ENCODE data around the gene UBAC1.

UBAC1 gene

DNA sequence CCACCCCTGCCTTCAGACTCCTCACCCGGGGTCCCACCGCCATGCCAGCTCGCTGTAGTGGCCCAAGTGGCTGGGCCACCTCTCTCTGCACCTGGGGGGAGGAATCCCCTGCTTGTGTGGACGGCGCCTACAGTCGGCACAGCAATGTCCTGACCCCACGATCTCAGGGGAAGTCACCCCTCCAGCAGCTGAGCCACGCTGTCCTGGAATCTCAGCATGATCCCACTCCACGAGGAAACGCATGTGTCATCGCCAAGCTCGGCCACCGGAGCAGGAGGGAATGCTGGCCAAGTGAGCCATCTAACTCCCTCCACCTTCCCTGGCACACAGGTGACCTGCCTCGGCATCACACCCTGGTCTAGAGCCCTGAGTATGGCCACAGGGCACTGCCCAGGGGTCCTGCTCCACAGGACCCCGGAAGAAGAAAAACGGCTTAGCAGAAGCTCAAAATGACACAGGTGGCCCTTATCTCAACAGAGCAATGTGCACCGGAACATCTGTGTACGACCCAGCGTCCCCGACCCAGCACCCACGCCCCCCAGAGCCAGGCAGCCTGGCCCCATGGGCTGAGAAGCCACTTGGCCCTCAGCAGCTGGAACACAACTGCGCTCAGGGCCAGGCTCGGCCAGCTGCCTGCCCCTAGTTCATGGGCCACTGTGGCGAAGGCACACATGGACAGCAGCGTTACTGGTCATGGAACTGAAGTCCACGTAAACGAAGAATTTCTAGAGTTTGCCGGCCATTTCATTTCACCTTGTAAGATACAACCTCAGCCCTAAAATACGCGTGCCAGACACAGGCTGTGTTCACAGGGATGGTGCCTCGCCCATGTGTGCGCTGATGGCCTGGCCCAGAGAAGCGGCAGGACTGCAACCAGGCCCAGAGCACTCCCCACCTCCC lies 30.5 kb downstream of the UBAC1 start:
- 97% methylated on average over 33 of the region's 33 CpGs for WGBS
- peaks cover 29 to 72% of the 10 kb centered on the region in 2 experiments for H3K36me3 ChIP-seq (ENCODE audit: control insufficient read depth in 1 of 2, insufficient read depth in 2 of 2, low read depth in 1 of 2, low read length in 2 of 2)
- no peak overlapping the region for H3K27ac ChIP-seq (ENCODE audit: low read length, poor library complexity, severe bottlenecking)
- H3K23ac ChIP-seq (ENCODE audit: low read length in 2 of 2): no peak overlapping the region
- no peak for DNase-seq
- no peak overlapping the region for H4K8ac ChIP-seq (ENCODE audit: low read length)
- H3K18ac ChIP-seq (ENCODE audit: low read depth in 1 of 2, low read length in 2 of 2): no peak overlapping the region
- H2AK5ac ChIP-seq (ENCODE audit: low read length, severe bottlenecking): no peak overlapping the region
- H3K4ac ChIP-seq (ENCODE audit: low read depth in 1 of 2, low read length in 2 of 2): no peak overlapping the region
- no peak overlapping the region for H2BK5ac ChIP-seq (ENCODE audit: low read depth, low read length, poor library complexity, severe bottlenecking)
- peaks cover 24% of the 10 kb centered on the region for H3K79me1 ChIP-seq (replicated peaks; ENCODE audit: low read length, poor library complexity, severe bottlenecking)
- no peak overlapping the region for H2BK120ac ChIP-seq (ENCODE audit: low read depth, low read length)
- H3K14ac ChIP-seq (ENCODE audit: low read length in 2 of 2): no peak overlapping the region
- H3K9ac ChIP-seq (ENCODE audit: low read length): no peak overlapping the region
- no peak overlapping the region for H3K4me2 ChIP-seq (ENCODE audit: low read length, poor library complexity, severe bottlenecking)
- no peak overlapping the region for H2BK15ac ChIP-seq (ENCODE audit: low read depth, poor library complexity, severe bottlenecking)
- H2AFZ ChIP-seq (ENCODE audit: low read depth, low read length): no peak overlapping the region
- H3K4me3 ChIP-seq (ENCODE audit: insufficient read depth in 1 of 2, low read depth in 1 of 2, low read length in 2 of 2): no peak overlapping the region
- no peak overlapping the region for H4K91ac ChIP-seq (ENCODE audit: low read length)
- peaks cover 18% of the 10 kb centered on the region for H3K4me1 ChIP-seq (ENCODE audit: control insufficient read depth, insufficient read depth, low read depth, low read length)
- no peak overlapping the region for H2BK12ac ChIP-seq (ENCODE audit: low read length in 2 of 2)
- no peaks in the 10 kb centered on the region for H3K27me3 ChIP-seq (ENCODE audit: control insufficient read depth in 1 of 2, insufficient read depth in 1 of 2, low read length in 2 of 2)
- no peaks in the 10 kb centered on the region for H3K9me3 ChIP-seq (ENCODE audit: control insufficient read depth, low read length)

- no peak overlapping the region for H3K4ac ChIP-seq (ENCODE audit: low read depth in 1 of 2, low read length in 2 of 2)
- no peak overlapping the region for H4K91ac ChIP-seq (ENCODE audit: low read length)
- no peak overlapping the region for H3K27ac ChIP-seq (ENCODE audit: low read length, poor library complexity, severe bottlenecking)
- H3K4me1 ChIP-seq (ENCODE audit: control insufficient read depth, insufficient read depth, low read depth, low read length): peaks cover 18% of the 10 kb centered on the region
- no peak for DNase-seq
- peaks cover 27 to 68% of the 10 kb centered on the region in 2 experiments for H3K36me3 ChIP-seq (ENCODE audit: control insufficient read depth in 1 of 2, insufficient read depth in 2 of 2, low read depth in 1 of 2, low read length in 2 of 2)
- H3K18ac ChIP-seq (ENCODE audit: low read depth in 1 of 2, low read length in 2 of 2): no peak overlapping the region
- 93% methylated on average over 21 of the region's 21 CpGs for WGBS
- H2AFZ ChIP-seq (ENCODE audit: low read depth, low read length): no peak overlapping the region
- no peaks in the 10 kb centered on the region for H3K9me3 ChIP-seq (ENCODE audit: control insufficient read depth, low read length)
- peaks cover 24% of the 10 kb centered on the region for H3K79me1 ChIP-seq (replicated peaks; ENCODE audit: low read length, poor library complexity, severe bottlenecking)
- no peak overlapping the region for H3K9ac ChIP-seq (ENCODE audit: low read length)
- H3K23ac ChIP-seq (ENCODE audit: low read length in 2 of 2): no peak overlapping the region
- no peaks in the 10 kb centered on the region for H3K27me3 ChIP-seq (ENCODE audit: control insufficient read depth in 1 of 2, insufficient read depth in 1 of 2, low read length in 2 of 2)
- no peak overlapping the region for H2BK12ac ChIP-seq (ENCODE audit: low read length in 2 of 2)
- H2BK15ac ChIP-seq (ENCODE audit: low read depth, poor library complexity, severe bottlenecking): no peak overlapping the region
- no peak overlapping the region for H3K4me3 ChIP-seq (ENCODE audit: insufficient read depth in 1 of 2, low read depth in 1 of 2, low read length in 2 of 2)
- no peak overlapping the region for H2BK5ac ChIP-seq (ENCODE audit: low read depth, low read length, poor library complexity, severe bottlenecking)
- no peak overlapping the region for H2BK120ac ChIP-seq (ENCODE audit: low read depth, low read length)
- no peak overlapping the region for H4K8ac ChIP-seq (ENCODE audit: low read length)
- no peak overlapping the region for H3K4me2 ChIP-seq (ENCODE audit: low read length, poor library complexity, severe bottlenecking)
- no peak overlapping the region for H2AK5ac ChIP-seq (ENCODE audit: low read length, severe bottlenecking)
- no peak overlapping the region for H3K14ac ChIP-seq (ENCODE audit: low read length in 2 of 2)
These were observed 31.3 kb downstream of the UBAC1 start for GRCh38 chr9:135929656-135930445.

GRCh38 chr9:135928731-135929655 lies 32.2 kb downstream of the UBAC1 start:
- no peak overlapping the region for H3K14ac ChIP-seq (ENCODE audit: low read length in 2 of 2)
- H3K27me3 ChIP-seq (ENCODE audit: control insufficient read depth in 1 of 2, insufficient read depth in 1 of 2, low read length in 2 of 2): no peaks in the 10 kb centered on the region
- H3K23ac ChIP-seq (ENCODE audit: low read length in 2 of 2): no peak overlapping the region
- H4K8ac ChIP-seq (ENCODE audit: low read length): no peak overlapping the region
- H3K9me3 ChIP-seq (ENCODE audit: control insufficient read depth, low read length): no peaks in the 10 kb centered on the region
- peaks cover 24 to 67% of the 10 kb centered on the region in 2 experiments for H3K36me3 ChIP-seq (ENCODE audit: control insufficient read depth in 1 of 2, insufficient read depth in 2 of 2, low read depth in 1 of 2, low read length in 2 of 2)
- peak overlapping the region; percentile 1 for H4K91ac ChIP-seq (ENCODE audit: low read length)
- no peak overlapping the region for H3K27ac ChIP-seq (ENCODE audit: low read length, poor library complexity, severe bottlenecking)
- no peak overlapping the region for H2AFZ ChIP-seq (ENCODE audit: low read depth, low read length)
- no peak overlapping the region for H2BK5ac ChIP-seq (ENCODE audit: low read depth, low read length, poor library complexity, severe bottlenecking)
- H3K4ac ChIP-seq (ENCODE audit: low read depth in 1 of 2, low read length in 2 of 2): no peak overlapping the region
- H3K4me3 ChIP-seq (ENCODE audit: insufficient read depth in 1 of 2, low read depth in 1 of 2, low read length in 2 of 2): no peak overlapping the region
- H3K4me2 ChIP-seq (ENCODE audit: low read length, poor library complexity, severe bottlenecking): no peak overlapping the region
- H3K4me1 ChIP-seq (ENCODE audit: control insufficient read depth, insufficient read depth, low read depth, low read length): peaks cover 18% of the 10 kb centered on the region
- 92% methylated on average over 27 of the region's 27 CpGs for WGBS
- H2BK12ac ChIP-seq (ENCODE audit: low read length in 2 of 2): no peak overlapping the region
- H2AK5ac ChIP-seq (ENCODE audit: low read length, severe bottlenecking): no peak overlapping the region
- no peak overlapping the region for H3K9ac ChIP-seq (ENCODE audit: low read length)
- no peak for DNase-seq
- H2BK120ac ChIP-seq (ENCODE audit: low read depth, low read length): no peak overlapping the region
- H3K18ac ChIP-seq (ENCODE audit: low read depth in 1 of 2, low read length in 2 of 2): no peak overlapping the region
- H3K79me1 ChIP-seq (replicated peaks; ENCODE audit: low read length, poor library complexity, severe bottlenecking): peaks cover 24% of the 10 kb centered on the region
- H2BK15ac ChIP-seq (ENCODE audit: low read depth, poor library complexity, severe bottlenecking): no peak overlapping the region
